Measurements from ENCODE around the gene CPNE9.

CPNE9 gene

GRCh38 chr3:9746330-9746729 is 42.7 kb downstream of the CPNE9 start:
- Histone ChIP-seq H3K27ac (ENCODE audit: low read length) (no peak overlapping the region), H3K4me2 (ENCODE audit: low read depth, low read length) (no peak overlapping the region), H4K20me1 (ENCODE audit: insufficient read depth, low read length) (no peaks in the 10 kb centered on the region), H3K9ac (ENCODE audit: low read length) (no peak overlapping the region), H3K79me2 (ENCODE audit: low read length) (peaks cover 12% of the 10 kb centered on the region), H3K4me1 (ENCODE audit: low read length) (peaks cover 3% of the 10 kb centered on the region), H3F3A (ENCODE audit: insufficient read depth, low read length) (peaks cover 18% of the 10 kb centered on the region), H3K9me3 (replicated peaks; ENCODE audit: insufficient read depth, low read length) (no peaks in the 10 kb centered on the region), H3K4me3 (ENCODE audit: low read length) (no peak overlapping the region), H3K9me2 (replicated peaks; ENCODE audit: insufficient read depth, low read length) (no peaks in the 10 kb centered on the region), H3K36me3 (replicated peaks; ENCODE audit: insufficient read depth, low read length) (peaks cover 5% of the 10 kb centered on the region), H2AFZ (ENCODE audit: low read length) (no peak overlapping the region), H3K27me3 (replicated peaks; ENCODE audit: insufficient read depth, low read length) (no peaks in the 10 kb centered on the region)
- TF ChIP-seq EZH2 (optimal IDR thresholded peaks at IDR 0.05; ENCODE audit: low read depth, low read length): no peak
- TF ChIP-seq EZH2phosphoT487 (IDR thresholded peaks at IDR 0.05; ENCODE audit: low read length): no peak
- no peak for TF ChIP-seq CTCF (IDR thresholded peaks at IDR 0.05; ENCODE audit: low read length)
- DNase-seq: no peak

GRCh38 chr3:9747267-9747666 is 43.6 kb downstream of the CPNE9 start:
- H2AFZ ChIP-seq (ENCODE audit: low read length): no peak overlapping the region
- peaks cover 18% of the 10 kb centered on the region for H3F3A ChIP-seq (ENCODE audit: insufficient read depth, low read length)
- no peaks in the 10 kb centered on the region for H3K27me3 ChIP-seq (replicated peaks; ENCODE audit: insufficient read depth, low read length)
- H3K79me2 ChIP-seq (ENCODE audit: low read length): peaks cover 20% of the 10 kb centered on the region
- H3K4me1 ChIP-seq (ENCODE audit: low read length): peaks cover 6% of the 10 kb centered on the region
- no peak for DNase-seq
- TF ChIP-seq EZH2 (optimal IDR thresholded peaks at IDR 0.05; ENCODE audit: low read depth, low read length): no peak
- no peak for TF ChIP-seq CTCF (IDR thresholded peaks at IDR 0.05; ENCODE audit: low read length)
- no peak for TF ChIP-seq EZH2phosphoT487 (IDR thresholded peaks at IDR 0.05; ENCODE audit: low read length)
- no peaks in the 10 kb centered on the region for H4K20me1 ChIP-seq (ENCODE audit: insufficient read depth, low read length)
- peaks cover 8% of the 10 kb centered on the region for H3K36me3 ChIP-seq (replicated peaks; ENCODE audit: insufficient read depth, low read length)
- no peak overlapping the region for H3K9ac ChIP-seq (ENCODE audit: low read length)
- H3K27ac ChIP-seq (ENCODE audit: low read length): no peak overlapping the region
- no peaks in the 10 kb centered on the region for H3K9me3 ChIP-seq (replicated peaks; ENCODE audit: insufficient read depth, low read length)
- no peaks in the 10 kb centered on the region for H3K9me2 ChIP-seq (replicated peaks; ENCODE audit: insufficient read depth, low read length)
- no peak overlapping the region for H3K4me2 ChIP-seq (ENCODE audit: low read depth, low read length)
- no peak overlapping the region for H3K4me3 ChIP-seq (ENCODE audit: low read length)

GRCh38 chr3:9748031-9748430 is 44.4 kb downstream of the CPNE9 start:
- peaks cover 20% of the 10 kb centered on the region for H3K79me2 ChIP-seq (ENCODE audit: low read length)
- H4K20me1 ChIP-seq (ENCODE audit: insufficient read depth, low read length): no peaks in the 10 kb centered on the region
- peaks cover 8% of the 10 kb centered on the region for H3K36me3 ChIP-seq (replicated peaks; ENCODE audit: insufficient read depth, low read length)
- H3K27me3 ChIP-seq (replicated peaks; ENCODE audit: insufficient read depth, low read length): no peaks in the 10 kb centered on the region
- no peak for DNase-seq
- H3K4me1 ChIP-seq (ENCODE audit: low read length): peaks cover 6% of the 10 kb centered on the region
- TF ChIP-seq CTCF (IDR thresholded peaks at IDR 0.05; ENCODE audit: low read length): no peak
- no peak for TF ChIP-seq EZH2 (optimal IDR thresholded peaks at IDR 0.05; ENCODE audit: low read depth, low read length)
- TF ChIP-seq EZH2phosphoT487 (IDR thresholded peaks at IDR 0.05; ENCODE audit: low read length): no peak
- H3K4me2 ChIP-seq (ENCODE audit: low read depth, low read length): no peak overlapping the region
- H3K4me3 ChIP-seq (ENCODE audit: low read length): no peak overlapping the region
- H3F3A ChIP-seq (ENCODE audit: insufficient read depth, low read length): peaks cover 18% of the 10 kb centered on the region
- H3K27ac ChIP-seq (ENCODE audit: low read length): no peak overlapping the region
- H3K9me2 ChIP-seq (replicated peaks; ENCODE audit: insufficient read depth, low read length): no peaks in the 10 kb centered on the region
- H2AFZ ChIP-seq (ENCODE audit: low read length): no peak overlapping the region
- no peak overlapping the region for H3K9ac ChIP-seq (ENCODE audit: low read length)
- H3K9me3 ChIP-seq (replicated peaks; ENCODE audit: insufficient read depth, low read length): no peaks in the 10 kb centered on the region

Measured in MM.1S (cell line).